GM19099 (cell line): Measurements from ENCODE around the gene CD46.

Source experiments
- POLR2A ChIP-seq: IDR thresholded peaks from 3 replicates; pipeline ENCODE4 v1.6.1; 2011; ENCODE audit warnings: low read depth; ENCODE audit not compliant: insufficient read length; ENCODE audit errors: extremely low read depth

CD46 gene

GRCh38 chr1:207810173-207810572, 58.3 kb downstream of the CD46 start:
- TF ChIP-seq POLR2A = no peak

- no peak for TF ChIP-seq POLR2A
These were observed 58.9 kb downstream of the CD46 start for GRCh38 chr1:207810606-207811295.

GRCh38 chr1:207811319-207811718, 59.5 kb downstream of the CD46 start:
- no peak for TF ChIP-seq POLR2A

- no peak for TF ChIP-seq POLR2A
These were observed 60.3 kb downstream of the CD46 start for GRCh38 chr1:207811920-207812720.

- TF ChIP-seq POLR2A = no peak
These were observed 61.1 kb downstream of the CD46 start for GRCh38 chr1:207812778-207813511.

GRCh38 chr1:207813512-207813881, 61.6 kb downstream of the CD46 start:
- TF ChIP-seq POLR2A = no peak

GRCh38 chr1:207813946-207814345, 62.1 kb downstream of the CD46 start:
- TF ChIP-seq POLR2A = no peak

GRCh38 chr1:207814469-207814868, 62.6 kb downstream of the CD46 start:
- TF ChIP-seq POLR2A = no peak

- no peak for TF ChIP-seq POLR2A
These were observed 63.6 kb downstream of the CD46 start for GRCh38 chr1:207815466-207815865.

GRCh38 chr1:207815913-207816291, 64.0 kb downstream of the CD46 start:
- no peak for TF ChIP-seq POLR2A

GRCh38 chr1:207817166-207817565, 65.3 kb downstream of the CD46 start:
- no peak for TF ChIP-seq POLR2A

GRCh38 chr1:207817778-207818751, 66.2 kb downstream of the CD46 start:
- TF ChIP-seq POLR2A = no peak

GRCh38 chr1:207818971-207819451, 67.2 kb downstream of the CD46 start:
- TF ChIP-seq POLR2A = no peak
